IMR-90 (cell line): ENCODE measurements around the gene MYO7B. TPM values are rescaled to one million over a fixed set of nuclear protein-coding genes. Genes with fewer than 3 reads are reported as not detected.

Experiments
- ATAC-seq: fragments of 200-7000 bp; cut with Tn5 transposase; 2 replicates; pipeline ENCODE4 v1.9.1; 2020; ENCODE audit warnings: low read depth, mild to moderate bottlenecking, moderate library complexity
- BruUV-seq: library from RNA; stranded (reverse); fragments of 400-500 nt; replicated peaks from 2 replicates; lab custom pipeline; 2021; lab: Mats Ljungman, UMichigan
- CTCF ChIA-PET: fragments of 300-600 bp; formaldehyde crosslinking; extraction: SDS; loops from one replicate; lab custom pipeline; 2021; ENCODE audit warnings: antibody characterized with exemption; lab: Yijun Ruan, JAX
- POLR2A ChIA-PET: fragments of 300-600 bp; sonication (Branson Sonifier 250); formaldehyde crosslinking; loops from one replicate; lab custom pipeline; 2022; ENCODE audit warnings: antibody characterized with exemption; ENCODE audit not compliant: unreplicated experiment; lab: Charles Lee
- DNase-seq: peaks from one replicate; pipeline ENCODE4 v3.0.0; 2013
- H2AFZ ChIP-seq: replicated peaks from 2 replicates; pipeline ENCODE3; 2013; ENCODE audit warnings: low read length, mild to moderate bottlenecking; ENCODE audit not compliant: poor library complexity
- H2AK5ac ChIP-seq: 2 replicates; pipeline ENCODE4 v1.6.1; 2013; ENCODE audit warnings: low read depth, low read length, inconsistent platforms
- H2AK9ac ChIP-seq: replicated peaks from 2 replicates; pipeline ENCODE3; 2013; ENCODE audit warnings: mild to moderate bottlenecking, low read depth, low read length, moderate library complexity; ENCODE audit not compliant: poor library complexity
- H2BK120ac ChIP-seq: 2 replicates; pipeline ENCODE4 v1.6.1; 2013; ENCODE audit warnings: low read depth, low read length, inconsistent platforms
- H2BK15ac ChIP-seq: 3 replicates; pipeline ENCODE4 v1.6.1; 2013; ENCODE audit warnings: low read depth, low read length, inconsistent platforms
- H2BK20ac ChIP-seq: 2 replicates; pipeline ENCODE4 v1.6.1; 2013; ENCODE audit warnings: low read depth, mild to moderate bottlenecking, inconsistent platforms, low read length, moderate library complexity
- H2BK5ac ChIP-seq: 2 replicates; pipeline ENCODE4 v1.6.1; 2013; ENCODE audit warnings: mild to moderate bottlenecking, low read depth, low read length, inconsistent platforms; ENCODE audit not compliant: poor library complexity, severe bottlenecking
- H3K14ac ChIP-seq: replicated peaks from 2 replicates; pipeline ENCODE4 v1.6.1; 2013; ENCODE audit warnings: low read depth, low read length, inconsistent platforms
- H3K18ac ChIP-seq: 2 replicates; pipeline ENCODE4 v1.6.1; 2013; ENCODE audit warnings: low read depth, low read length, control low read depth
- H3K23ac ChIP-seq: 2 replicates; pipeline ENCODE4 v1.6.1; 2013; ENCODE audit warnings: low read depth, low read length, inconsistent platforms
- H3K27ac ChIP-seq: 2 replicates; pipeline ENCODE4 v1.5.1; 2013; ENCODE audit warnings: mild to moderate bottlenecking, control low read depth, low read length; ENCODE audit not compliant: insufficient read depth
- H3K27me3 ChIP-seq: 2 replicates; pipeline ENCODE4 v1.6.1; 2013; ENCODE audit warnings: low read length; ENCODE audit not compliant: control insufficient read depth, insufficient read depth
- H3K36me3 ChIP-seq: 2 replicates; pipeline ENCODE4 v1.6.1; 2013; ENCODE audit warnings: low read length, mixed read lengths; ENCODE audit not compliant: control insufficient read depth, insufficient read depth
- H3K4ac ChIP-seq: 2 replicates; pipeline ENCODE4 v1.6.1; 2013; ENCODE audit warnings: low read depth, low read length, inconsistent platforms
- H3K4me1 ChIP-seq: 2 replicates; pipeline ENCODE4 v1.6.1; 2013; ENCODE audit warnings: low read length, mixed read lengths; ENCODE audit not compliant: control insufficient read depth, insufficient read depth
- H3K4me2 ChIP-seq: 2 replicates; pipeline ENCODE4 v1.6.1; 2013; ENCODE audit warnings: low read depth, mild to moderate bottlenecking, control low read depth, low read length, moderate library complexity
- H3K4me3 ChIP-seq: 2 replicates; pipeline ENCODE4 v1.5.1; 2013; ENCODE audit warnings: low read depth, mild to moderate bottlenecking, control low read depth, low read length, moderate library complexity; ENCODE audit not compliant: insufficient read depth
- H3K56ac ChIP-seq: 2 replicates; pipeline ENCODE4 v1.6.1; 2013; ENCODE audit warnings: low read length, inconsistent platforms; ENCODE audit not compliant: insufficient read depth; ENCODE audit errors: extremely low read depth
- H3K79me1 ChIP-seq, 2 experiments: 2 replicates each; pipeline ENCODE4 v1.6.1; 2013; ENCODE audit warnings: low read length in 2 of 2, inconsistent platforms in 1 of 2, low read depth in 1 of 2
- H3K9ac ChIP-seq: 2 replicates; pipeline ENCODE4 v1.6.1; 2013; ENCODE audit warnings: low read depth, low read length, control low read depth
- H3K9me1 ChIP-seq: 2 replicates; pipeline ENCODE4 v1.6.1; 2013; ENCODE audit warnings: low read length, inconsistent platforms; ENCODE audit not compliant: insufficient read depth
- H3K9me3 ChIP-seq: 2 replicates; pipeline ENCODE4 v1.6.1; 2013; ENCODE audit warnings: low read length; ENCODE audit not compliant: control insufficient read depth, insufficient read depth
- H4K20me1 ChIP-seq: 2 replicates; pipeline ENCODE4 v1.6.1; 2013; ENCODE audit warnings: low read length, inconsistent platforms; ENCODE audit not compliant: insufficient read depth
- H4K5ac ChIP-seq: 2 replicates; pipeline ENCODE4 v1.6.1; 2013; ENCODE audit warnings: mild to moderate bottlenecking, low read depth, low read length, control low read depth
- H4K8ac ChIP-seq, 2 experiments: 2 replicates each; pipeline ENCODE4 v1.6.1; 2013; ENCODE audit warnings: low read depth in 2 of 2, low read length in 2 of 2, control low read depth in 1 of 2, inconsistent platforms in 1 of 2
- H4K91ac ChIP-seq: 2 replicates; pipeline ENCODE4 v1.6.1; 2013; ENCODE audit warnings: low read depth, low read length, inconsistent platforms; ENCODE audit not compliant: insufficient read depth
- BHLHE40 ChIP-seq: fragments of 150-350 bp; IDR thresholded peaks from 2 replicates; pipeline ENCODE4 v1.6.1; 2016; ENCODE audit warnings: mild to moderate bottlenecking, low read depth, low read length
- CEBPB ChIP-seq: IDR thresholded peaks from 2 replicates; pipeline ENCODE4 v1.6.1; 2012; ENCODE audit warnings: low read depth, low read length, improper control_type of control experiment
- CHD1 ChIP-seq: IDR thresholded peaks from 2 replicates; pipeline ENCODE4 v1.6.1; 2012; ENCODE audit warnings: low read depth, low read length, improper control_type of control experiment
- FOS ChIP-seq: fragments of 150-350 bp; IDR thresholded peaks from 2 replicates; pipeline ENCODE4 v1.6.1; 2016; ENCODE audit warnings: low read depth, low read length
- MAFK ChIP-seq: IDR thresholded peaks from 2 replicates; pipeline ENCODE4 v1.6.1; 2012; ENCODE audit warnings: low read depth, low read length, improper control_type of control experiment
- MAZ ChIP-seq: IDR thresholded peaks from 2 replicates; pipeline ENCODE4 v1.6.1; 2012; ENCODE audit warnings: low read depth, mild to moderate bottlenecking, low read length, improper control_type of control experiment, moderate library complexity, borderline replicate concordance
- MXI1 ChIP-seq: IDR thresholded peaks from 2 replicates; pipeline ENCODE4 v1.6.1; 2012; ENCODE audit warnings: low read depth, mild to moderate bottlenecking, low read length, moderate library complexity, borderline replicate concordance
- NFE2L2 ChIP-seq: fragments of 150-350 bp; IDR thresholded peaks from 2 replicates; pipeline ENCODE4 v1.6.1; 2016; ENCODE audit warnings: low read depth, mild to moderate bottlenecking, low read length
- POLR2A ChIP-seq: IDR thresholded peaks from 2 replicates; pipeline ENCODE4 v1.6.1; 2012; ENCODE audit warnings: mild to moderate bottlenecking, low read depth, low read length
- RAD21 ChIP-seq: IDR thresholded peaks from 2 replicates; pipeline ENCODE4 v1.6.1; 2012; ENCODE audit warnings: low read length, improper control_type of control experiment
- RCOR1 ChIP-seq: IDR thresholded peaks from 2 replicates; pipeline ENCODE4 v1.6.1; 2012; ENCODE audit warnings: mild to moderate bottlenecking, low read length, improper control_type of control experiment; ENCODE audit not compliant: insufficient replicate concordance
- RFX5 ChIP-seq: IDR thresholded peaks from 2 replicates; pipeline ENCODE4 v1.8.0; 2012; ENCODE audit warnings: low read depth, mild to moderate bottlenecking, low read length, moderate library complexity
- SMC3 ChIP-seq: fragments of 150-350 bp; IDR thresholded peaks from 2 replicates; pipeline ENCODE4 v1.6.1; 2016; ENCODE audit warnings: low read depth, mild to moderate bottlenecking, antibody characterized with exemption, low read length, moderate library complexity
- USF2 ChIP-seq: fragments of 150-350 bp; IDR thresholded peaks from 2 replicates; pipeline ENCODE4 v1.6.1; 2017; ENCODE audit warnings: mild to moderate bottlenecking, antibody characterized with exemption, low read length, low read depth
- WGBS, 2 experiments: methylation state at CpG; one replicate each; pipeline versions ENCODE4 v1.1.5 to v1.1.7; 2013; ENCODE audit warnings: missing lambda C conversion rate in 2 of 2; ENCODE audit not compliant: insufficient read length in 1 of 2; ENCODE audit errors: extremely low coverage in 2 of 2; 5-methylcytosine and 5-hydroxymethylcytosine counted together
- dilution Hi-C: fragments of 300-500 bp; cut with HindIII; formaldehyde crosslinking; loops from one replicate; pipeline ENCODE4 v1.14.3; 2018; ENCODE audit warnings: low sequenced_read_pairs; ENCODE audit not compliant: unreplicated experiment
- in situ Hi-C: fragments of 300-500 bp; cut with MboI; formaldehyde crosslinking; loops from 3 replicates; pipeline ENCODE4 v1.14.3; 2019; ENCODE audit warnings: low sequenced_read_pairs, inconsistent platforms, mixed read lengths
- intact Hi-C: fragments of 100-400 bp; cut with micrococcal nuclease; formaldehyde crosslinking; loops from 2 replicates; pipeline ENCODE4 v1.10.0; 2022
- polyA plus RNA-seq, 3 experiments: library from polyadenylated mRNA; depleted of rRNA; stranded (reverse); fragments of >200 nt; gene quantifications; 2 replicates each; pipeline ENCODE4 v1.2.3, GENCODE V29; 2012; ENCODE audit warnings: low replicate concordance in 1 of 3
- total RNA-seq: library from RNA; depleted of rRNA; stranded (reverse); fragments of >200 nt; gene quantifications from 2 replicates; pipeline ENCODE4 v1.2.3, GENCODE V29; 2012
- TF ChIP-seq, protein P1 (sequence below): conservative IDR thresholded peaks from 2 replicates; pipeline ENCODE4 v1.5.1; 2012; ENCODE audit warnings: mild to moderate bottlenecking, low read depth, low read length, improper control_type of control experiment
- TF ChIP-seq, protein P2 (sequence below): fragments of 150-350 bp; IDR thresholded peaks from 2 replicates; pipeline ENCODE4 v1.6.1; 2016; ENCODE audit warnings: low read depth, mild to moderate bottlenecking, low read length, moderate library complexity, borderline replicate concordance

The MYO7B gene
- total and polyA plus RNA-seq, 2 of the 4 experiments (the other 2 are of a cell fraction) = 0.18 to 0.46 TPM

GRCh38 chr2:127589841-127590240 is 54.4 kb downstream of the MYO7B start:
- Histone ChIP-seq H3K36me3 (no peaks in the 10 kb centered on the region), H3K79me1 (no peaks in the 10 kb centered on the region), H4K8ac (no peak overlapping the region), H4K91ac (no peak overlapping the region), H3K4me2 (no peak overlapping the region), H3K4ac (no peak overlapping the region), H3K23ac (no peak overlapping the region), H3K18ac (no peak overlapping the region), H3K56ac (no peak overlapping the region), H3K9me3 (no peaks in the 10 kb centered on the region), H4K20me1 (no peaks in the 10 kb centered on the region), H3K14ac (no peak overlapping the region), H3K27ac (no peak overlapping the region), H2AK9ac (no peak overlapping the region), H2BK20ac (no peak overlapping the region), H3K4me3 (no peak overlapping the region), H2BK120ac (no peak overlapping the region), H3K9ac (no peak overlapping the region), H2BK15ac (no peak overlapping the region), H2AK5ac (no peak overlapping the region), H4K5ac (no peak overlapping the region), H2BK5ac (no peak overlapping the region), H2AFZ (no peak overlapping the region), H3K9me1 (no peaks in the 10 kb centered on the region), H3K4me1 (no peaks in the 10 kb centered on the region), H3K27me3 (peaks cover 10% of the 10 kb centered on the region)
- intact Hi-C loops (no loop called here), in situ Hi-C loops (no loop called here), dilution Hi-C loops (no loop called here)
- ChIA-PET POLR2A (no interaction called here), CTCF (no interaction called here)
- no peak for ATAC-seq
- 100% methylated on average over 1 of the region's 5 CpGs; no CpG with 5 or more reads in 1 of the 2 experiments for WGBS, 2 experiments
- DNase-seq = no peak
- TF ChIP-seq, protein P1, sequence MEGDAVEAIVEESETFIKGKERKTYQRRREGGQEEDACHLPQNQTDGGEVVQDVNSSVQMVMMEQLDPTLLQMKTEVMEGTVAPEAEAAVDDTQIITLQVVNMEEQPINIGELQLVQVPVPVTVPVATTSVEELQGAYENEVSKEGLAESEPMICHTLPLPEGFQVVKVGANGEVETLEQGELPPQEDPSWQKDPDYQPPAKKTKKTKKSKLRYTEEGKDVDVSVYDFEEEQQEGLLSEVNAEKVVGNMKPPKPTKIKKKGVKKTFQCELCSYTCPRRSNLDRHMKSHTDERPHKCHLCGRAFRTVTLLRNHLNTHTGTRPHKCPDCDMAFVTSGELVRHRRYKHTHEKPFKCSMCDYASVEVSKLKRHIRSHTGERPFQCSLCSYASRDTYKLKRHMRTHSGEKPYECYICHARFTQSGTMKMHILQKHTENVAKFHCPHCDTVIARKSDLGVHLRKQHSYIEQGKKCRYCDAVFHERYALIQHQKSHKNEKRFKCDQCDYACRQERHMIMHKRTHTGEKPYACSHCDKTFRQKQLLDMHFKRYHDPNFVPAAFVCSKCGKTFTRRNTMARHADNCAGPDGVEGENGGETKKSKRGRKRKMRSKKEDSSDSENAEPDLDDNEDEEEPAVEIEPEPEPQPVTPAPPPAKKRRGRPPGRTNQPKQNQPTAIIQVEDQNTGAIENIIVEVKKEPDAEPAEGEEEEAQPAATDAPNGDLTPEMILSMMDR = no peak
- no peak for TF ChIP-seq RFX5
- TF ChIP-seq FOS = no peak
- TF ChIP-seq MAFK = no peak
- TF ChIP-seq CHD1 = no peak
- no peak for TF ChIP-seq SMC3
- no peak for TF ChIP-seq POLR2A
- no peak for TF ChIP-seq RAD21
- no peak for TF ChIP-seq CEBPB
- no peak for TF ChIP-seq MXI1
- no peak for TF ChIP-seq MAZ
- TF ChIP-seq NFE2L2 = no peak
- TF ChIP-seq BHLHE40 = no peak
- TF ChIP-seq RCOR1 = no peak
- TF ChIP-seq, protein P2, sequence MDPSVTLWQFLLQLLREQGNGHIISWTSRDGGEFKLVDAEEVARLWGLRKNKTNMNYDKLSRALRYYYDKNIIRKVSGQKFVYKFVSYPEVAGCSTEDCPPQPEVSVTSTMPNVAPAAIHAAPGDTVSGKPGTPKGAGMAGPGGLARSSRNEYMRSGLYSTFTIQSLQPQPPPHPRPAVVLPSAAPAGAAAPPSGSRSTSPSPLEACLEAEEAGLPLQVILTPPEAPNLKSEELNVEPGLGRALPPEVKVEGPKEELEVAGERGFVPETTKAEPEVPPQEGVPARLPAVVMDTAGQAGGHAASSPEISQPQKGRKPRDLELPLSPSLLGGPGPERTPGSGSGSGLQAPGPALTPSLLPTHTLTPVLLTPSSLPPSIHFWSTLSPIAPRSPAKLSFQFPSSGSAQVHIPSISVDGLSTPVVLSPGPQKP = no peak
- TF ChIP-seq USF2 = no peak
- no TSS peak for BruUV-seq
